Left hindlimb (tissue), 1 donor: ENCODE data around the gene TBC1D8.
A peak's percentile ranks its signal among the peaks of the same experiment; 100 is the strongest.

ENCODE experiments used
- DNase-seq: peaks from one replicate; pipeline ENCODE4 v3.0.0-alpha.2; 2018

The TBC1D8 gene

DNA sequence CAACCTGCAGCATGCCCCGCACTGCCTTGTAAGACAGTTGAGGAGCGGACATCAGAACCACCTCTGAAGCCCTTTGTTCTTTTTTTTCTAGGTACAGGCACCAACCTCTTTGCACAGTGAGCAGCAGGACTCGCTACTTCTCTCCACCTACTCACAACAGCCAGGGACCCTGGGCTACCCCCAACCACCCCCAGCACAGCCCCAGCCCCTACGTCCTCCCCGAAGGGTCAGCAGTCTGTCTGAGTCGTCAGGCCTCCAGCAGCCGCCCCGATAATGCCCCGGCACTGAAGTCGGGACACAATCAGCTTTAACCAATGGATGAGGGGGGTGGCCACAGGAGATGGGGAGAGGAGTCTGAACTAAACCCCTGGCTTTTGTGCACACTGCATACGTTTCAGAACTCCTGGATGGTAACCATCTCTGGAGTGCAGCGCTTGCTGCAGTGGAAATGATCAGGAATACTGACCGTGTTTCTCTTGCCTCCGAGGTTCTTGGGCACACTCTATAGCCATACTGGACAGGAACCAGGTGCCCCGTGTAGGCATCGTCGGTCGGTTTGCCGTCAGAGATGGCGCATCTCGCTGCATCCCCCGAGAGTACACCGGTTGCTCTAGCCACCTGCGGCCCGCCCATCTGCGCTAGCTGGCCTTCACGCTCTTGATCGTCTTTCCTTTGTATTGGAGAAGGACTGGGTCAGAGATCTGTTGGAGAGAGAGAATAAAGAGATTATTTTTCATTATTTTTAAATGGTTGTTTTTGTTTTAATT is 155.7 kb downstream of the TBC1D8 start:
- no peak for DNase-seq

DNA sequence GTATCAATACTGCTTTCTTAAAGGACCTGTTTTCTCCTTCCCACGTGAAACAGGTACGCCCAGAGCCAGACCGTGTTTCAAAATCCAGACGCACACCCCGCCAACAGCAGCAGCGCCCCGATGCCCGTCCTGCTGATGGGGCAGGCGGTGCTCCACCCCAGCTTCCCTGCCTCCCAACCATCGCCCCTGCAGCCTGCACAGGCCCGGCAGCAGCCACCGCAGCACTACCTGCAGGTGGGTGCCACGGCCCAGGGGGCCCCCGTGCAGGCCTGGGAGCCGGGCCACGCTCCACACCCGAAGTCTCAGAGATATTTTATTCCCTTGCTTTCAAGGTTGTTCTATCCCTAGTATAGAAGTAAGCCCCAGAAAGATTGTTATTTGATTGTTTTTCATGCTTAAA is 157.9 kb downstream of the TBC1D8 start:
- DNase-seq, result no peak

DNA sequence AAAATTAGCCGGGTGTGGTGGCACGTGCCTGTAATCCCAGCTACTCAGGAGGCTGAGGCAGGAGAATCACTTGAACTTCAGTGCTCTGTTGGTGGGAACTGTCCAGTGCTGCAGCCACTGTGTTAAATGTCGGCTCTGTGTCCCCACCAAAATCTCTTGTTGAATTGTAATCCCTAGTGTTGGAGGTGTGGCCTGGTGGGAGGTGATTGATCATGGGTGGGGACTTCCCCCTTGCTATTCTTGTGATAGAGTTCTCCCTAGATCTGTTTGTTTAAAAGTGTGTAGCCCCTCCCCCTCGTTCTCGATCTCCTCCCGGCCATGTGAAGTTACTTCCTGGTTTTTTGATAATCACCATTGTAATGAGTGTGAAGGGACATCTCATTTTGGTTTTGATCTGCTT is 158.9 kb downstream of the TBC1D8 start:
- no peak for DNase-seq

DNA sequence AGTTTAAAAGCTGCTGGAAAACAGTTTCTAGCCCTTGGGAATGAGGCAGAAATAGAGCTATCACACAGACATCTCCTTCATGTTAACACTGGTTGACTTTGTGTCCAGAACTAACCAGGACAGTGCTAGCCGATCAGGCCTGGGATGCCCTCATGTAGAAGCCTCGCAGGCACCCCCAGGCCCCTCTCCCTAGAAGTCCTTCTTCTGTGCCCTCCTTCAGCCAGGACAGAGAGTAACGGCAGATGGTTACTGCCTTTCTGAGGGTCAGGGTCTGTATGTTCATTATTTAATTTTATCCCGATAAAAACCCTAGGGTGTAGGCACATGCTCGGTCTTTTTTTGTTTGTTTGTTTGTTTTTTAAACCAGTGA is 159.8 kb downstream of the TBC1D8 start:
- DNase-seq, result no peak

DNA sequence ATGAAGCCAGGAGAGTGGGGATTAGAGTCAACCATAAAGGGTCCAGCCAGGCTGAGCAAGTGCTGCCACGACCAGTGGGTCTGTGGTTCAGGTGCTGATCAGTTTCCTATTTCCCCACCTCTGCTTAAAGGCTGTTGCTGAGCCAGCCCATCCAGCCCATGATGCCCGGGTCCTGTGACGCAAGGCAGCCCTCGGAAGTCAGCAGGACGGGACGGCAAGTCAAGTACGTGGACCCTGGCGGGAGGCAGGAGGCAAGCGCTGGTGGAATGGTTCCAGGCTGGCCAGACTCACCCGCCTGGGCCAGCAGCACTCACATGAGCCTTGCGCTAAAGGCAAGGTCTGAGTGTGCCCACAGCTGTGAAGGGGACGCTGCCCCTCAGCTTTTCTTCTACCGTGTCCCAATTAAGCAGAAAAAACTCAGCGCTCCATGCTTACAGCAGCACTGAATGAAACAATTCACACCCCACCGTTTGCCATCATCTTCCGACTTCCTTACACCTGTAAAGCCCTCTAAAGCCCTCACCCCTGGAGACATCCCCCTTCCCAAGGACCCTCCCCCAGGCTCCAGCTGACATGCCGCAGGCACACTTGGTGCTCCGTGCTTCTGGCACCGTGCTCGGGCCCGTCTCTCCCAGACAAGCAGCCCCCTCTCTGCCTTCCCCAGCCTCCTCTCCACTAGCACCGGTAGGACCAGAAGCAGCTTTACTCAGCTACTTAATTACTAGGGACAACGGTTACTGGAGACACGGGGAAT is 160.4 kb downstream of the TBC1D8 start:
- DNase-seq, result no peak

GRCh38 chr2:100990166-100990565 is 161.0 kb downstream of the TBC1D8 start:
- DNase-seq, result no peak

- no peak for DNase-seq
These were observed 161.5 kb downstream of the TBC1D8 start for GRCh38 chr2:100989666-100990065.

GRCh38 chr2:100988630-100989417 is 162.4 kb downstream of the TBC1D8 start:
- no peak for DNase-seq

DNA sequence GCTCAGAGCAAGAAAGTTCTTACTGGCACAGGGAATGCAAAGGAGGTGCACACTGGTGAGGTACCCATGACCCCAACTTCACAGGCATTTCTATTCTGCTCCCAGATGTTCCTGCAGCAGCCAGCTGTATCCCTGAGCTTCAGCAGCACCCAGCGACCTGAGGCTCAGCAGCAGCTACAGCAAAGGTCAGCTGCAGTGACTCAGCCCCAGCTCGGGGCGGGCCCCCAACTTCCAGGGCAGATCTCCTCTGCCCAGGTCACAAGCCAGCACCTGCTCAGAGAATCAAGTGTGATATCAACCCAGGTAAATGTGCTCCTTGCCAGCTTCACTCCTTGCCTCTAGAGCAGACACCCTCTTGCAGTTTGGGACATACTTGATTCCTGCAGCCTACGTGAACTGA is 163.2 kb downstream of the TBC1D8 start:
- DNase-seq, result no peak

GRCh38 chr2:100987536-100987935 is 163.6 kb downstream of the TBC1D8 start:
- no peak for DNase-seq

DNA sequence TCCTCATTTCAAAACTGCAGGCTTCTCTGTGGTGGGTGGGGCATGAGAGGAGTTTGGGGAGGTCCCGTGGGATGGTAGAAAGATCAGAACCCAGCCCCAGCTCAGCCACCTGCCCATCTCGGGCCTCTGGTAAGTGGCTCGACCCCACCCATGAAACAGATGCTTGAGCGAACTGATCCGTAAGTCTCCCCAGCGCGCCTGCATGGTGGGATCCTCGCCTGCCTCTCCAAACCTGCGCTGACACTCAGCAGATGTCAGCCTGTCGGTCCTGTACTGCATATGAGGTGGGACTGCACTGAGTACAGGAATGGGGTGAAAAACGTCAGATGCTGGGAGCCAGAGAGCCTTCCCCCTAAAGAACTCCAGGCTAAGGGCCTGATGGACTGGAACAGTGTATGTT is 165.0 kb downstream of the TBC1D8 start:
- DNase-seq, result no peak

DNA sequence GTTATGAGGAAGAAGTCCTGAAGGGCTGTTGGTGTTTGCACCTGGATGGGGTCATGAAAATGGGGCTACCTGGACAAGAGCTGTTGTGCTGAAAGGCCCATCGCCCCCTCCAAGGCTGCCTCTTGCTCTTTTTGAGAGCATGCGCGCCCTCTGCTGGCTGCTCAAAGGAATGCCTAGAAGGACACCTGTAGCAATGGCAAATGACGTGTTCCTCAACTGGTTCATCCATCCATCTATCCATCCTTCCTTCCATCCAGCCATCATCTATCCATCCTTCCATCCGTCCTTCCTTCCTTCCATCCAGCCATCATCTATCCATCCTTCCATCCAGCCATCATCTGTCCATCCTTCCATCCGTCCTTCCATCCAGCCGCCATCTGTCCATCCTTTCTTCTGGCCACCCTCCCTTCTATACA is 166.3 kb downstream of the TBC1D8 start:
- peak; percentile 77 for DNase-seq

DNA sequence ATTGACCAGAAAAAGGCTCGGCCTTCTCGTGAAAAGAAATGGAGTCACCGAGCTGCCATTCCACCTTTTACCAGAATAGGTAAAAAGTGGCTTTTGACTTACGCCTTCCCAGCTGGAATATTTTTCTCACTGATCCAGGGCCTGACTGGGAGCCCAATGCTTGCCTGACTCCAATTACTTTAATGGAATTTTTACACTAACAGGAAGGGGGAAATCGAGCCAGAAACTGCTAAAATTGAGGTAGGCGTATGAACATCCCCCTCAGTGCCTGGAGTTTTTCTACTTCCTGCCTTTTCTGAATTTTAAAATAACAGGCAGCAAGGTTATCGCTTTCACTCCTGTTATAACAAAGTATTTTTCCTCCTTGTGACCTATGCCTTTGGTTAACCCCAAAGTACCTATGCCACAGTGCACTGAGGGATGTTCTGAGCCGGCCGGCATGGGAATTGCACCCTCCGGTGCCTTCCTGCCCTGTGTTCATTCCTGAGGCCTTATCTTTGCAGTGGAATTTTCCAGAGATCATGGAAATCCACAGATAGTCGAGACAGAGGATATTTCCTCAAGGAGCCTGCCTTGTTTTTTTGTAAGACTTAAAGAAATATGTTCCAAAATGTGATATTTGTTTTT is 167.4 kb downstream of the TBC1D8 start:
- DNase-seq, result no peak

GRCh38 chr2:100983201-100983600 is 168.0 kb downstream of the TBC1D8 start:
- DNase-seq, result no peak

DNA sequence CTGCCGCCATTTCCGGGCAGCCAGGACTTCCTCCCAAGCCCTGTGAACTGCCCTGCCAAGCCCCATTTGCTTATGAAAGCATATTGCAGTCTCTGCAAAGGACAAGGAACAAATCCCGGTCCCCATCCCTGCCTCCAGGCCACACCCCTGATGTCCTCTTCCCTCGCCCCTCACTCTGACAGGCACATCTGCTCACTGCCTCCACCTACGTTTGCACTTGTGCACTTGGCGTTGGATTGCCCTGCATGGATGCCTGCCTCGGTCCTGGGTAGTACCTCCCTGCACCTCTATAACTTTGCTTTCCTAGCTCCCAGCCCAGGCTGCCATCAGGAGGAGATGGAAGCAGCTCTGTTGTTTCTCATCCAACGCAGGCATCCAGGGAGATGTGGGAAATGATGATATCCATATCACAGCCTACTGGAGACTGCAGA is 168.7 kb downstream of the TBC1D8 start:
- no peak for DNase-seq

DNA sequence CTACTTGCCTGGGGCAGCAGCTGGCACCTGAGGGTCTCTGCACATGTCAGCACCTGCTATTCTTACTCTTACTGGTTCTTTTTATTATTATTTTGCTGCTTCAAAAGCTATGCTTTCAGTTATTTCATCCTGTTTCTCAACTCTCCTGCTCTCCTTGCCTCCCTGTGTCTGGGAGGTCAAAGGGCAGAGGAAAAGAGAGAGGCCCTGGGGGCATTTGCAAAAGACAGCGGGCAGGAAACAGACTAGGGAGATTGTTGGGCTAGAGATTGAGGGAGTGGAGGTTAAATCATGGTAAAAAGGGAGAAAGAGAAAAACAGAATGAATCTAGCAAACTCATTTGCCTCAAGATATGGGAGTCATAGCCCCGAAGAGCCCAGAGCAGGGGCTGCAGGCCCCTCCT is 170.2 kb downstream of the TBC1D8 start:
- DNase-seq, result no peak

DNA sequence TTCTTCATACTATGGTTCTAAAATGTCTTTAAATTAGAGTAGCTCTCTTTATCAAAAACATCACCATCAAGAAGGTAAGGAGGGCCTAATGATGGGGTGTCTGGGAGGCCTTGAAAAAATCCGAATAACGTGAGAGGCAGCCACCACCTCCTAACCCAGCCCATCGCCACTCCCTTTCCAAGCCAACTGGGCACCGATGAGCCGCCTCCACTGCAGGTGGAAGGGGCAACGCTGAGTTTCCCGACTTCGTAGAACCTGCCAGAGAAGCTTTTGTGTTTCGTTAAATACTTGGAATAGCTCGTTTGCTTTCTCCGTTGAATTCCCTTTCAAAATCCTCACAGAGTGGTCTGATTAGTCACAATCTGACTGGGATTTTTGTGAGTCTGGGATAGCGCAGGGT is 171.1 kb downstream of the TBC1D8 start:
- DNase-seq, result no peak

DNA sequence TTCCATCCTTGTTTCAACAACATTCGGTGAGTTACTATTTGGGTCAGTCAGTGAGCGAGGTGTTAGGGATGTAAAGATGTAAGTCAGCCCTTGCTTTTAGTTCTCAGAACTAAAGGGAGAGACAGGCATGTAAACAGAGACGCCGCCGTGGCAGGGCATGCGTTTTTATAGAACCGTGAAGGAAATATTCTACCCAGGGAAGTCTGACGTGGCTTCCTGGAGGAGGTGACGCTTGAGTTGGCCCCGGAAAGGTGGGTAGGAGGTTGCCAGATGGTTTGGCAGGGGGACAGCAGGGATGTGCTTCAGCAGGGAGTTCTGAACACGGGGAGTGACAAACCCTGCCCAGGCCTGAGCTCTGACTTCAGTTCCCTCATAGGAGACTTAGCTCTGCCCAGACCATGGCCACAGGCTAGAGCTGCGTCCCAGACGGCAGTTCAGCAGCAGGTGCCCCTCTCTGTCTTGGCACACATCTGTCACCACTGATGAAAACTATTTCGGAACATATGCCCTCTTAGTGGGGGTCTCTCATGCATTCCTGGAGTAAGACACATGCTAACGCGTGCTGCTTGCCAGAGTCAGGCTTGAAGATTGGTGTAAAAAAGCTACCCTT is 172.5 kb downstream of the TBC1D8 start:
- DNase-seq, result peak; percentile 79

- DNase-seq, result no peak
These were observed 173.7 kb downstream of the TBC1D8 start for GRCh38 chr2:100977511-100977910.

GRCh38 chr2:100976645-100977391 is 174.4 kb downstream of the TBC1D8 start:
- no peak for DNase-seq

DNA sequence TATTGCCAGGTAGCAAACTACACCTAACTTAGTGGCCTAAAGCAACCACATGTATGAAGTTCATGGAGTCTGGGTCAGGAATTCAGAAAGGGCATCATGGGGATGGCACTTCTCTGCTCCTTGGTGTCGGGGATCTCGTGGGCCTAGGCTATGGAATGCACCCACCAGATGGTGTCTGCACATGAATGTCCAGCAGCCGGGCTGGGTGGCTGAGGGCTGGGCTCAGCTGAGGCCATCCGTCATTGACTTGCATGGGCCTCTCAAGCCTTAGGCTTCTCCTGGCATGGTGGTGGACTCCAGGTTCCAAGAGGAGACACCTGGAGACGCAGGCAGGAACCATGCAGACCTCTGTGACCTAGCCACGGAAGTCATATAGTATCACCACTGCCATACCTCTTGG is 175.1 kb downstream of the TBC1D8 start:
- DNase-seq, result no peak

GRCh38 chr2:100975521-100975785 is 175.7 kb downstream of the TBC1D8 start:
- no peak for DNase-seq
